Measurements from ENCODE around the gene LITAFD.

GRCh38 chr16:8910811-8911210, 28.7 kb downstream of the LITAFD start:
- TF ChIP-seq ZNF24 (IDR thresholded peaks at IDR 0.05) (no peak), POLR2AphosphoS5 (IDR thresholded peaks at IDR 0.05; ENCODE audit: low read length) (no peak), NFYB (IDR thresholded peaks at IDR 0.05; ENCODE audit: insufficient read depth, low read depth, low read length) (no peak)
